Measurements from ENCODE around the gene FGF14.

DNA sequence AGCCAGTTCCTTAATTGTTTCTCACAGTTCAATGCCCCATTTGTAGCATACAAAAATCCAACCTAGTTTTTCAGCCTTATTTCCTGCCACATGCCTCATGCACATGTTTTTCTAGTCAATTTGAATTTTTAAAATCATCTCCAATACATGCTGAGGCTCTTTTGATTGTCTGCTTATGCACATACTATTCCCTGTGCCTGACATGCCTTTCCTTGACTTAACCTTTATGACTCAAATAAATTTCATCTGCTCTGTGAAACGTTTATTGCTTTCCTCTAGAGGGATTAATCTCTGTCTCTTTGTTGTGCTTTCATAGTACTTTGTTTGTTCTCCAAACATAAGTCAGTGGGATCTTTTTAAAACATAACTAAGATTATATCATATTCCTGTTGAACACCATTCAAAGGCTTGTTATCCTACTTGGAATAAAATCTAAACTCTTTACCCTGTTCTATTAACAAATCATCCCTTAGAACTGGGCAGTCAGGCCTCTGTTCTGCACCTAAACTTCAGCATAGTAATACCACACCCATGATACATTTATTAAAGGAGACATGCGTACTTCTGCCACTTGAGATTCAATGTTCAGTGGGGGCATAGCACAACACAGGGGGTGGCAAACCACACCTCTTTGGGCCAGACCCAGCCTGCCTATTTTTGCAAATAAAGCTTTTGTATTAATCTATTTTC lies 346.6 kb downstream of the FGF14 start:
- TF ChIP-seq, protein P1, sequence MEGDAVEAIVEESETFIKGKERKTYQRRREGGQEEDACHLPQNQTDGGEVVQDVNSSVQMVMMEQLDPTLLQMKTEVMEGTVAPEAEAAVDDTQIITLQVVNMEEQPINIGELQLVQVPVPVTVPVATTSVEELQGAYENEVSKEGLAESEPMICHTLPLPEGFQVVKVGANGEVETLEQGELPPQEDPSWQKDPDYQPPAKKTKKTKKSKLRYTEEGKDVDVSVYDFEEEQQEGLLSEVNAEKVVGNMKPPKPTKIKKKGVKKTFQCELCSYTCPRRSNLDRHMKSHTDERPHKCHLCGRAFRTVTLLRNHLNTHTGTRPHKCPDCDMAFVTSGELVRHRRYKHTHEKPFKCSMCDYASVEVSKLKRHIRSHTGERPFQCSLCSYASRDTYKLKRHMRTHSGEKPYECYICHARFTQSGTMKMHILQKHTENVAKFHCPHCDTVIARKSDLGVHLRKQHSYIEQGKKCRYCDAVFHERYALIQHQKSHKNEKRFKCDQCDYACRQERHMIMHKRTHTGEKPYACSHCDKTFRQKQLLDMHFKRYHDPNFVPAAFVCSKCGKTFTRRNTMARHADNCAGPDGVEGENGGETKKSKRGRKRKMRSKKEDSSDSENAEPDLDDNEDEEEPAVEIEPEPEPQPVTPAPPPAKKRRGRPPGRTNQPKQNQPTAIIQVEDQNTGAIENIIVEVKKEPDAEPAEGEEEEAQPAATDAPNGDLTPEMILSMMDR (IDR thresholded peaks at IDR 0.05; ENCODE audit: insufficient read depth, low read length, poor library complexity, severe bottlenecking) = no peak
- no peak for TF ChIP-seq EZH2phosphoT487 (conservative IDR thresholded peaks at IDR 0.05; ENCODE audit: low read length)
